Kidney (tissue), 14 donors: ENCODE results near the gene SLC35F6. TPM values are rescaled to one million over a fixed set of nuclear protein-coding genes. Genes with fewer than 3 reads are reported as not detected.
A peak's percentile ranks its signal among the peaks of the same experiment; 100 is the strongest.

Experiments
- DNase-seq, 5 donors: peaks; one replicate each; pipeline ENCODE4 v3.0.0-alpha.2; 2013 to 2020
- FAIRE-seq: peaks from 2 replicates; lab custom pipeline; 2012; peaks lifted over from hg19 to GRCh38; lab: Jason Lieb, UNC
- H3K27ac ChIP-seq, 2 donors: one replicate each; pipeline ENCODE4 v1.7.0; 2013; ENCODE audit warnings: low read depth in 2 of 2, low read length in 2 of 2, inconsistent platforms in 1 of 2
- H3K27me3 ChIP-seq: one replicate; pipeline ENCODE4 v1.7.1; 2013; ENCODE audit warnings: low read length, inconsistent platforms; ENCODE audit not compliant: control insufficient read depth, insufficient read depth
- H3K36me3 ChIP-seq, 3 donors: one replicate each; pipeline versions ENCODE4 v1.7.0 to v1.7.1; 2013; ENCODE audit warnings: low read length in 3 of 3, control low read depth in 1 of 3, inconsistent platforms in 1 of 3; ENCODE audit not compliant: insufficient read depth in 3 of 3, control insufficient read depth in 2 of 3
- H3K4me1 ChIP-seq, 3 donors: one replicate each; pipeline versions ENCODE4 v1.7.0 to v1.7.1; 2013; ENCODE audit warnings: low read length in 3 of 3, inconsistent platforms in 1 of 3, low read depth in 1 of 3; ENCODE audit not compliant: control insufficient read depth in 2 of 3, insufficient read depth in 2 of 3
- H3K4me3 ChIP-seq, 3 donors: one replicate each; pipeline versions ENCODE4 v1.7.0 to v1.8.1; 2013; ENCODE audit warnings: low read length in 3 of 3, control low read depth in 1 of 3, inconsistent platforms in 1 of 3
- H3K9ac ChIP-seq, 3 donors: one replicate each; pipeline versions ENCODE4 v1.7.0 to v1.7.1; 2013; ENCODE audit warnings: low read length in 3 of 3, control low read depth in 1 of 3, inconsistent platforms in 1 of 3
- H3K9me3 ChIP-seq, 3 donors: one replicate each; pipeline versions ENCODE4 v1.7.0 to v1.7.1; 2013; ENCODE audit warnings: low read length in 3 of 3, control low read depth in 1 of 3, inconsistent platforms in 1 of 3; ENCODE audit not compliant: control insufficient read depth in 2 of 3, insufficient read depth in 1 of 3
- intact Hi-C: fragments of 100-400 bp; cut with DNase I; formaldehyde crosslinking; loops from one replicate; pipeline ENCODE4 v1.11.1; 2022
- polyA plus RNA-seq: library from polyadenylated mRNA; stranded (reverse); fragments of 350-450 nt; fragmentation: Illumina TruSeq; extraction: RNeasy Lipid Tissue Mini Kit (QIAGEN cat#74804); gene quantifications from one replicate; pipeline ENCODE4 v1.2.3, GENCODE V29; 2014; ENCODE audit warnings: low read depth, low replicate concordance; ENCODE audit not compliant: insufficient read depth
- total RNA-seq: library from RNA; stranded (reverse); fragmentation: NEBNext Ultra II Directional; extraction: Animal tissue kit (Norgen Biotek cat#: 25700); gene quantifications from one replicate; pipeline ENCODE4 v1.2.1, GENCODE V29; 2021
- TF ChIP-seq, protein P1 (sequence below): IDR thresholded peaks from 3 replicates; pipeline ENCODE4 v1.5.1; 2012; ENCODE audit warnings: mild to moderate bottlenecking, moderate library complexity, borderline replicate concordance; ENCODE audit not compliant: insufficient read depth; ENCODE audit errors: extremely low read depth
- donor health status: control.
- donor health status: control.
- donor health status: control.
- donor health status: control.
- donor health status: control.
- donor health status: DM: yes; HTN: yes; CAD: no.
- donor health status: Normal renal cell carcinoma (clear cell type).

Gene SLC35F6
- total and polyA plus RNA-seq, 2 donors from 2014 or later, result 43.1 to 63.7 TPM

DNA sequence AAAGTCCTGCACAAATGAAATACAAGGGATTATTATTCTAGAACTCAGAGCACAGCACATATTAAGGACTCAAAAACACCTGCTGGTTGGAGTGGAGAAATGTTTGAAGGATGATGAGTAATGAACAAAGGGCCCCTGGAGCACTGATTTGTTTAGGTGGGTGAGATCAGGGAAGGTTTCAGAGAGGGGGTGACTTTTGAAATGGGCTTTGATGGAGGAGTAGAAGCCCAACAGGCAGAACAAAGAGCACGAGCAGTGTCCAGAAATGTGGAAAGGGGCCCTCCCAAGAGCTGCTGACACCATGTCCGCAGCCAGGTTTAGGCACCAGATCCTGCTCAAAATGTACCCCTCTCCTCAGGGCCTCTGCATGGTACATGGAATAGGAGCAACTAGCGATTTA is 47.7 kb upstream of the SLC35F6 start:
- no peaks in the 10 kb centered on the region for H3K9me3 ChIP-seq
- intact Hi-C loops, result no loop called here
- H3K36me3 ChIP-seq, result no peaks in the 10 kb centered on the region
- DNase-seq (peak in 1 of 5 donors; percentile 3), FAIRE-seq (no peak)
- TF ChIP-seq, protein P1, sequence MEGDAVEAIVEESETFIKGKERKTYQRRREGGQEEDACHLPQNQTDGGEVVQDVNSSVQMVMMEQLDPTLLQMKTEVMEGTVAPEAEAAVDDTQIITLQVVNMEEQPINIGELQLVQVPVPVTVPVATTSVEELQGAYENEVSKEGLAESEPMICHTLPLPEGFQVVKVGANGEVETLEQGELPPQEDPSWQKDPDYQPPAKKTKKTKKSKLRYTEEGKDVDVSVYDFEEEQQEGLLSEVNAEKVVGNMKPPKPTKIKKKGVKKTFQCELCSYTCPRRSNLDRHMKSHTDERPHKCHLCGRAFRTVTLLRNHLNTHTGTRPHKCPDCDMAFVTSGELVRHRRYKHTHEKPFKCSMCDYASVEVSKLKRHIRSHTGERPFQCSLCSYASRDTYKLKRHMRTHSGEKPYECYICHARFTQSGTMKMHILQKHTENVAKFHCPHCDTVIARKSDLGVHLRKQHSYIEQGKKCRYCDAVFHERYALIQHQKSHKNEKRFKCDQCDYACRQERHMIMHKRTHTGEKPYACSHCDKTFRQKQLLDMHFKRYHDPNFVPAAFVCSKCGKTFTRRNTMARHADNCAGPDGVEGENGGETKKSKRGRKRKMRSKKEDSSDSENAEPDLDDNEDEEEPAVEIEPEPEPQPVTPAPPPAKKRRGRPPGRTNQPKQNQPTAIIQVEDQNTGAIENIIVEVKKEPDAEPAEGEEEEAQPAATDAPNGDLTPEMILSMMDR, result no peak
- no peak overlapping the region for H3K4me3 ChIP-seq
- no peak overlapping the region for H3K9ac ChIP-seq
- peaks cover 0 to 13% (median 7%) of the 10 kb centered on the region in 3 donors for H3K4me1 ChIP-seq
- H3K27me3 ChIP-seq, result no peaks in the 10 kb centered on the region
- no peak overlapping the region for H3K27ac ChIP-seq

DNA sequence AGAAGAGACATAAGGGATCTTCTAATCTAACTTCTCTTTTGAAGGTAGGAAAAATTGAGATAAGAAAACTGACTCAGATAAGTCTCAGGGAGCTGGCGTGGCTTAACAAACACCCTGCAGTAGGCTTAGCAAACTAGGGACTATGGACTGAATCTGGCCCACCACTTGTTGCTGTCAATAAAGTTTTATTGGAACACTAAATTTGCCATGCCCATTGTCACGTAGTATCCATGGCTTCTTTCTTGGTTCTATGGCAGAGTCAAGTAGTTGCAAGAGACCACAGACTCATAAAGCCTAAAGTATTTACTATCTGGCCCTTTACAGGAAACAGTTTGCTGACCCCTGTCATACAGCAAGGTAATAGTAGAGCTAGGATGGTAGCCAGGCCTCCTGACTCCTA is 47.3 kb upstream of the SLC35F6 start:
- TF ChIP-seq, protein P1, result no peak
- H3K4me3 ChIP-seq, result no peak overlapping the region
- no peaks in the 10 kb centered on the region for H3K9me3 ChIP-seq
- peaks cover 0 to 17% (median 7%) of the 10 kb centered on the region in 3 donors for H3K4me1 ChIP-seq
- intact Hi-C loops, result no loop called here
- DNase-seq (no peak), FAIRE-seq (no peak)
- H3K27ac ChIP-seq, result no peak overlapping the region
- H3K27me3 ChIP-seq, result no peaks in the 10 kb centered on the region
- no peak overlapping the region for H3K9ac ChIP-seq
- no peaks in the 10 kb centered on the region for H3K36me3 ChIP-seq

- peaks cover 0 to 18% (median 7%) of the 10 kb centered on the region in 3 donors for H3K4me1 ChIP-seq
- DNase-seq, result peak in 2 of 5 donors; percentile 34 to 39
- no peak overlapping the region for H3K27ac ChIP-seq
Measured at GRCh38 chr2:26717362-26717761, 46.7 kb upstream of the SLC35F6 start.

More at GRCh38 chr2:26717362-26717761, 46.7 kb upstream of the SLC35F6 start:
- H3K9ac ChIP-seq, result no peak overlapping the region
- intact Hi-C loops, result no loop called here
- no peaks in the 10 kb centered on the region for H3K27me3 ChIP-seq
- no peaks in the 10 kb centered on the region for H3K36me3 ChIP-seq
- no peaks in the 10 kb centered on the region for H3K9me3 ChIP-seq
- TF ChIP-seq, protein P1, result no peak
- no peak for FAIRE-seq
- no peak overlapping the region for H3K4me3 ChIP-seq
